ENCODE results near the gene PRRX1. TPM values are rescaled to one million over a fixed set of nuclear protein-coding genes. Genes with fewer than 3 reads are reported as not detected.
A peak's percentile ranks its signal among the peaks of the same experiment; 100 is the strongest.

PRRX1 gene
- total and polyA plus RNA-seq, 12 donors: 23.0 to 113 (median 97.7) TPM

DNA sequence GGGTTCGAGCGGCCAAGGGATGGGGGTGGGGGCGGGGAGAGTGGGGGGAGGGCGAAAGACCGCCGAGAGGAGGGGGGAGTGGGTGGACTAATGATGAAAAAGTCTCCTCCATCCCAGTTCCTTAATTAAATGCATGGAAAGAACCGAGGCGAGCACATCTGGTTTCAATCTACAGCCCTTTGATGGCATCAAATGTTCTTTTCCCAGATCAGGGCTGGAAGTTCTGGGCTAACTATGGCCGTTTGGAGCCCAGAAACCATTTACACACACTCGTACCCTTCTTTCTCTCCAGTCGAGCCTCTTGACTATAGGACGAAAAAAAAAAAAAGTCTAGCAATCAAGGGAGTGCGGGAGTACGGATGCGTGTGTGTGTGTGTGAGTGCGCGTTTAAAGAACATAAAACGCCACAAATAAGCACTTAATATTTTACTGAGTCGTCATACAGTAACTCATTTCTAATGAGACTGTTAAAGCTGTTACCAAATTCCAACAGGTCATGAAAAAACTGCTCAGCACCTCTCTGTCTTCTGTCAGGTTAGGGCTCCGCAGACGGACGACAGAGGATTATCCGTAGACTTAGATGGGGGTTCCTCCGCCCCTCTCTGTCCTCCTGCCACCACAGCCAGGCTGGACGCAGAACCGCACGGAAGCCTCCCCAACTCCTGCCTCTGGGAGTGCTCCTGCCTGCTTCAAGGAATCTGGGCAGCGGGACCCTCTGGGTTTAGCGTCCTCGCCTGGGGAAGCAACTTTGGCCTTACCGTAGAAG, 2.1 kb upstream of the PRRX1 start:
- DNase-seq (peak; percentile 44 to 53), ATAC-seq (peak; percentile 18 to 57 (median 38))
- Histone ChIP-seq H3K4me3 (peak overlapping the region; percentile 44 to 87 (median 69)), H3K36me3 (peaks cover 0 to 4% (median 0%) of the 10 kb centered on the region in 9 donors), H3K27ac (peak overlapping the region; percentile 90 to 98 (median 94)), H3K4me1 (peaks cover 2 to 27% (median 9%) of the 10 kb centered on the region in 9 donors), H3K9me3 (no peaks in the 10 kb centered on the region), H3K27me3 (peaks cover 0 to 81% (median 21%) of the 10 kb centered on the region in 7 donors)
- intact Hi-C loops (cut with DNase I): loop anchor here in 9 of 10 donors (5.0 to 10.0 kb wide), 10 partner anchors 73 to 657 kb away; partner anchors contain the start of genes GORAB (in 5 of the 9) and NTMT2 (in 1 of the 9)
- WGBS, 2 donors: 1 to 2% methylated on average over 31 of the region's 31 CpGs
- TF ChIP-seq, protein P1, sequence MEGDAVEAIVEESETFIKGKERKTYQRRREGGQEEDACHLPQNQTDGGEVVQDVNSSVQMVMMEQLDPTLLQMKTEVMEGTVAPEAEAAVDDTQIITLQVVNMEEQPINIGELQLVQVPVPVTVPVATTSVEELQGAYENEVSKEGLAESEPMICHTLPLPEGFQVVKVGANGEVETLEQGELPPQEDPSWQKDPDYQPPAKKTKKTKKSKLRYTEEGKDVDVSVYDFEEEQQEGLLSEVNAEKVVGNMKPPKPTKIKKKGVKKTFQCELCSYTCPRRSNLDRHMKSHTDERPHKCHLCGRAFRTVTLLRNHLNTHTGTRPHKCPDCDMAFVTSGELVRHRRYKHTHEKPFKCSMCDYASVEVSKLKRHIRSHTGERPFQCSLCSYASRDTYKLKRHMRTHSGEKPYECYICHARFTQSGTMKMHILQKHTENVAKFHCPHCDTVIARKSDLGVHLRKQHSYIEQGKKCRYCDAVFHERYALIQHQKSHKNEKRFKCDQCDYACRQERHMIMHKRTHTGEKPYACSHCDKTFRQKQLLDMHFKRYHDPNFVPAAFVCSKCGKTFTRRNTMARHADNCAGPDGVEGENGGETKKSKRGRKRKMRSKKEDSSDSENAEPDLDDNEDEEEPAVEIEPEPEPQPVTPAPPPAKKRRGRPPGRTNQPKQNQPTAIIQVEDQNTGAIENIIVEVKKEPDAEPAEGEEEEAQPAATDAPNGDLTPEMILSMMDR (IDR thresholded peaks at IDR 0.05): peak in 3 of 9 donors; percentile 12 to 25 (median 19)

DNA sequence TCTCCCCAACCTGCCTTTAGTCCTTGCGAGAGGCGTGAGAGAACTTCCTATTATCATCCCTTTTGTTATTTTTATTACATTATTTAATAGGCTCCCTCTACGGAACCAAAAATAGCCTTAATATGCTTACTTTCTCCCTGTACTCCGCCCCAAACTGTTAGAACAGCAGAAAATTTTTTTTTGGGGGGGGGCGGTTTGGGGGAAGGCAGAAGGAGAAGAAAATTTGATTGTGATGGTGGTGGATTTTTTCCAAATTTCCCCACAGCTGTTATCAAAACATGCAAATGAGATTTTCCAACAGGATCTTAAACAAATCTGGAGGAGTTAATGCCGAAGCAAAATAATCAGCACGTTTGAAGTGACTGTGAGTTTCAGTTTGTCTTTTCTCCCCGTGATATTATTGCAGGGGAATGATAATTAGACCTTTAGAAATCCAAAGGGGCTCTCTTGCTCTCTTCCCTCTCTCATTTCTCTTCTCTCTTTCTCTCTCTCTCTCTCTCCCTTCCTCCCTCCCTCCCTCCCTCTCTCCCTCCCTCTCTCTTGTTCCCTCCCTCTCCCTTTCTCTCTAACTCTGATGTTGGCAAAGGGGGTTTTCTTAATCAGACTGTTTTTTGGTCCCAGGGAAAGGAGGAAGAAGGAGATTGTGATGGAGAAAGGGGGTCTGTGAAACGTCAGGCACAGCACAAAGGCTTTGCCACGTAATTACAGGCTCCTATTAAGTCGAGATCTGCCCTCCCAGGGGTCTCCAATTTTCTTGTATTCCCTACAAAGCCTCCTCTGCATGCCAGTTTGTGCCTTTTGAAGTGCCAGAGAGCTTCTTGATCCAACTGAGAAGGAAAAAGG, 1.1 kb upstream of the PRRX1 start:
- TF ChIP-seq, protein P1 (IDR thresholded peaks at IDR 0.05): no peak
- DNase-seq (no peak), ATAC-seq (peak in 5 of 8 donors; percentile 10 to 52 (median 47))
- 1 to 2% methylated on average over 11 of the region's 11 CpGs for WGBS, 2 donors
- H3K9me3 ChIP-seq: no peaks in the 10 kb centered on the region
- peaks cover 0 to 6% (median 0%) of the 10 kb centered on the region in 9 donors for H3K36me3 ChIP-seq
- H3K4me1 ChIP-seq: peaks cover 2 to 36% (median 10%) of the 10 kb centered on the region in 9 donors
- intact Hi-C loops (cut with DNase I): loop anchor here in 9 of 10 donors (5.0 to 10.0 kb wide), 10 partner anchors 72 to 658 kb away; partner anchors contain the start of genes GORAB (in 5 of the 9) and NTMT2 (in 1 of the 9)
- peak overlapping the region; percentile 90 to 98 (median 94) for H3K27ac ChIP-seq
- H3K27me3 ChIP-seq: peaks cover 0 to 91% (median 27%) of the 10 kb centered on the region in 7 donors
- peak overlapping the region; percentile 8 to 87 (median 69) for H3K4me3 ChIP-seq

DNA sequence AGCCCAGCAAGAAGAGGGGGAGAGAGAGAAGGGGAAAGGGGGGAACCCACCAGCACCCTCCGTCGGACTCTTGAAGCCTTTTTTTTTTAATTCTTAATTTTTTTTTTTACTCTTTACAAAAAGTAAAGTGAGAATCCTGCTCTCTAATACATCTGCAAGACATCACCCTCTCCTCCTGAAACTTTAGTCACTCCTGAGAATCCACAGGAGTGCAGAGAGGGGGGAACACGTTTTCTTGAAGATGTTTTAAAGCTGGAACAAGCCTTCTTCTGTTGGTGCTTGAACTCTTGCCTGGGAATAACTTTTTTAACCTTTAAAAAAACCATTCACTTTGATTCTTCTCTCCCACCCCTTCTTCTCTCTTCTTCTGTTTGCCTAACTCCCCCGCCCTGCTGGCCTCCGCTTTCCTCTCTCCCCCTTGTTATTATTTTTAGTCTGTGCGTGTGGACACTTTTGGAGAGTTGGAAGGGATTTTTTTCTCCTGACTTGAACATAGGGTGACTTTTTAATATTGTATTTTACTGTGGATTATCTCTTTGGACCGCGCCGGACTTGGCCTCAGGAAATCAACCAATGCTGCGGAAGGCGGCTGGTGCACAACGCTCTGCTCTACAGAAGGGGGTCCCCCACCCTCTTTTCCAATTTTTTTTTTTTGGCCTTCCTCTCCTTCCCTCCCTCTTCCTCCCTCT, 383 bp upstream of the PRRX1 start:
- ATAC-seq (peak in 7 of 8 donors; percentile 5 to 58 (median 35)), DNase-seq (peak in 1 of 2 donors; percentile 33)
- peak overlapping the region; percentile 4 to 87 (median 69) for H3K4me3 ChIP-seq
- 1 to 3% methylated on average over 12 of the region's 12 CpGs for WGBS, 2 donors
- H3K27ac ChIP-seq: peak overlapping the region; percentile 90 to 98 (median 94)
- intact Hi-C loops (cut with DNase I): loop anchor here in 9 of 10 donors (5.0 to 10.0 kb wide), 10 partner anchors 71 to 659 kb away; partner anchors contain the start of genes GORAB (in 5 of the 9) and NTMT2 (in 1 of the 9)
- TF ChIP-seq, protein P1 (IDR thresholded peaks at IDR 0.05): no peak
- H3K27me3 ChIP-seq: peaks cover 0 to 99% (median 27%) of the 10 kb centered on the region in 7 donors
- peaks cover 0 to 6% (median 0%) of the 10 kb centered on the region in 9 donors for H3K36me3 ChIP-seq
- peaks cover 2 to 41% (median 13%) of the 10 kb centered on the region in 9 donors for H3K4me1 ChIP-seq
- H3K9me3 ChIP-seq: no peaks in the 10 kb centered on the region

Data from heart right ventricle (tissue), 16 donors.